MM.1S (cell line): ENCODE results near the gene COL28A1.

ENCODE experiments used
- DNase-seq: peaks from one replicate; pipeline ENCODE4 v3.0.0-alpha.2; 2015
- H2AFZ ChIP-seq: fragments of 300-600 bp; sonication (generic); 2 replicates; pipeline ENCODE4 v1.6.0; 2016; ENCODE audit warnings: antibody characterized with exemption, low read length
- H3F3A ChIP-seq: fragments of 300-600 bp; sonication (generic); 2 replicates; pipeline ENCODE4 v1.6.1; 2016; ENCODE audit warnings: mild to moderate bottlenecking, antibody characterized with exemption, low read length, moderate library complexity, mixed read lengths; ENCODE audit not compliant: insufficient read depth
- H3K27ac ChIP-seq: fragments of 300-600 bp; sonication (generic); 2 replicates; pipeline ENCODE4 v1.5.1; 2016; ENCODE audit warnings: mild to moderate bottlenecking, low read length
- H3K27me3 ChIP-seq: fragments of 300-600 bp; sonication (generic); replicated peaks from 2 replicates; pipeline ENCODE4 v1.6.0; 2016; ENCODE audit warnings: low read length; ENCODE audit not compliant: insufficient read depth
- H3K36me3 ChIP-seq: fragments of 300-600 bp; sonication (generic); replicated peaks from 2 replicates; pipeline ENCODE4 v1.6.1; 2016; ENCODE audit warnings: mild to moderate bottlenecking, low read length, mixed read lengths; ENCODE audit not compliant: insufficient read depth
- H3K4me1 ChIP-seq: fragments of 300-600 bp; sonication (generic); 2 replicates; pipeline ENCODE4 v1.6.1; 2016; ENCODE audit warnings: low read length, mixed read lengths
- H3K4me2 ChIP-seq: fragments of 300-600 bp; sonication (generic); 2 replicates; pipeline ENCODE4 v1.6.0; 2016; ENCODE audit warnings: low read depth, low read length
- H3K4me3 ChIP-seq: fragments of 300-600 bp; sonication (generic); 2 replicates; pipeline ENCODE4 v1.5.1; 2016; ENCODE audit warnings: low read length, mixed read lengths
- H3K79me2 ChIP-seq: fragments of 300-600 bp; sonication (generic); 2 replicates; pipeline ENCODE4 v1.6.1; 2016; ENCODE audit warnings: mixed run types, low read length, mixed read lengths
- H3K9ac ChIP-seq: fragments of 300-600 bp; sonication (generic); 2 replicates; pipeline ENCODE4 v1.6.1; 2016; ENCODE audit warnings: low read length, mixed read lengths
- H3K9me2 ChIP-seq: fragments of 300-600 bp; sonication (generic); replicated peaks from 2 replicates; pipeline ENCODE4 v1.6.1; 2016; ENCODE audit warnings: mild to moderate bottlenecking, low read length, mixed read lengths; ENCODE audit not compliant: insufficient read depth
- H3K9me3 ChIP-seq: fragments of 300-600 bp; sonication (generic); replicated peaks from 2 replicates; pipeline ENCODE4 v1.6.1; 2016; ENCODE audit warnings: mild to moderate bottlenecking, low read length, mixed read lengths; ENCODE audit not compliant: insufficient read depth
- H4K20me1 ChIP-seq: fragments of 300-600 bp; sonication (generic); 2 replicates; pipeline ENCODE4 v1.6.1; 2016; ENCODE audit warnings: mild to moderate bottlenecking, low read length, moderate library complexity, mixed read lengths; ENCODE audit not compliant: insufficient read depth
- EZH2 ChIP-seq: fragments of 300-600 bp; sonication (generic); optimal IDR thresholded peaks from 2 replicates; pipeline ENCODE3; 2017; ENCODE audit warnings: low read depth, mild to moderate bottlenecking, antibody characterized with exemption, low read length, mixed read lengths
- EZH2phosphoT487 ChIP-seq: fragments of 300-600 bp; sonication (generic); IDR thresholded peaks from 2 replicates; pipeline ENCODE4 v1.6.1; 2018; ENCODE audit warnings: antibody characterized with exemption, low read length
- TF ChIP-seq, protein P1 (sequence below): fragments of 300-600 bp; sonication (generic); IDR thresholded peaks from 2 replicates; pipeline ENCODE4 v1.5.1; 2016; ENCODE audit warnings: antibody characterized with exemption, low read length, mixed read lengths

COL28A1 gene

DNA sequence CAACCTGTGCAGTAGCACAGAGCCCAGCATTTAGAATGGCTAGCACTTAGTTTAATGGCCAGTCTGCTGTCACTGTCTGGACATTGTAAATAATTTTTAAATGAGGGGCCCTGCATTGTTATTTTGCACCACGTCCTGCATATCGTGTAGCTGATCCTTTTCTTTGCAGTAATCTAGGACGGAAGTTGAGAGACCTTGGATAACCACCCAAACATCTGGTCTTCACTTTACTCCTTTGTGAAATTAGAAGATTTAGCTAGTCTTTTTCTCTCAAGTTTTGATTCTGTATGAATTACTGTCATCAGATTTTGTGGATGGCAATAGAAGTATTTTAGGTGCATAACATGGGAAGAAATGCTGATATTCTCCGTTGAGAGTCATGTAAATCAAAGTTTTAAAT, 32.9 kb upstream of the COL28A1 start:
- peak overlapping the region; percentile 75 for H3K4me2 ChIP-seq
- no peak for TF ChIP-seq EZH2phosphoT487
- TF ChIP-seq, protein P1, sequence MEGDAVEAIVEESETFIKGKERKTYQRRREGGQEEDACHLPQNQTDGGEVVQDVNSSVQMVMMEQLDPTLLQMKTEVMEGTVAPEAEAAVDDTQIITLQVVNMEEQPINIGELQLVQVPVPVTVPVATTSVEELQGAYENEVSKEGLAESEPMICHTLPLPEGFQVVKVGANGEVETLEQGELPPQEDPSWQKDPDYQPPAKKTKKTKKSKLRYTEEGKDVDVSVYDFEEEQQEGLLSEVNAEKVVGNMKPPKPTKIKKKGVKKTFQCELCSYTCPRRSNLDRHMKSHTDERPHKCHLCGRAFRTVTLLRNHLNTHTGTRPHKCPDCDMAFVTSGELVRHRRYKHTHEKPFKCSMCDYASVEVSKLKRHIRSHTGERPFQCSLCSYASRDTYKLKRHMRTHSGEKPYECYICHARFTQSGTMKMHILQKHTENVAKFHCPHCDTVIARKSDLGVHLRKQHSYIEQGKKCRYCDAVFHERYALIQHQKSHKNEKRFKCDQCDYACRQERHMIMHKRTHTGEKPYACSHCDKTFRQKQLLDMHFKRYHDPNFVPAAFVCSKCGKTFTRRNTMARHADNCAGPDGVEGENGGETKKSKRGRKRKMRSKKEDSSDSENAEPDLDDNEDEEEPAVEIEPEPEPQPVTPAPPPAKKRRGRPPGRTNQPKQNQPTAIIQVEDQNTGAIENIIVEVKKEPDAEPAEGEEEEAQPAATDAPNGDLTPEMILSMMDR: no peak
- TF ChIP-seq EZH2: no peak
- DNase-seq: no peak
- H3K79me2 ChIP-seq: peaks cover 65% of the 10 kb centered on the region
- no peaks in the 10 kb centered on the region for H4K20me1 ChIP-seq
- H3F3A ChIP-seq: peaks cover 15% of the 10 kb centered on the region
- H2AFZ ChIP-seq: no peak overlapping the region
- peak overlapping the region; percentile 91 for H3K9ac ChIP-seq
- H3K36me3 ChIP-seq: 0 out of 2 replicates have a peak, but pooled peaks cover 4% of the 10 kb centered on the region
- peaks cover 23% of the 10 kb centered on the region for H3K4me1 ChIP-seq
- H3K9me3 ChIP-seq: no peaks in the 10 kb centered on the region
- no peaks in the 10 kb centered on the region for H3K27me3 ChIP-seq
- H3K27ac ChIP-seq: peak overlapping the region; percentile 73
- no peaks in the 10 kb centered on the region for H3K9me2 ChIP-seq
- H3K4me3 ChIP-seq: peak overlapping the region; percentile 86

- TF ChIP-seq EZH2 (no peak), EZH2phosphoT487 (no peak)
- TF ChIP-seq, protein P1: no peak
- Histone ChIP-seq H3K9me2 (no peaks in the 10 kb centered on the region), H4K20me1 (no peaks in the 10 kb centered on the region), H3K9me3 (no peaks in the 10 kb centered on the region), H3K36me3 (no peaks in the 10 kb centered on the region), H3K4me2 (peak overlapping the region; percentile 75), H3F3A (peaks cover 15% of the 10 kb centered on the region), H3K27ac (peak overlapping the region; percentile 73), H3K4me3 (peak overlapping the region; percentile 86), H3K9ac (peak overlapping the region; percentile 91), H3K4me1 (peaks cover 19% of the 10 kb centered on the region), H3K27me3 (no peaks in the 10 kb centered on the region), H3K79me2 (peaks cover 60% of the 10 kb centered on the region), H2AFZ (no peak overlapping the region)
- no peak for DNase-seq
Measured at GRCh38 chr7:7567898-7568531, 32.3 kb upstream of the COL28A1 start.

DNA sequence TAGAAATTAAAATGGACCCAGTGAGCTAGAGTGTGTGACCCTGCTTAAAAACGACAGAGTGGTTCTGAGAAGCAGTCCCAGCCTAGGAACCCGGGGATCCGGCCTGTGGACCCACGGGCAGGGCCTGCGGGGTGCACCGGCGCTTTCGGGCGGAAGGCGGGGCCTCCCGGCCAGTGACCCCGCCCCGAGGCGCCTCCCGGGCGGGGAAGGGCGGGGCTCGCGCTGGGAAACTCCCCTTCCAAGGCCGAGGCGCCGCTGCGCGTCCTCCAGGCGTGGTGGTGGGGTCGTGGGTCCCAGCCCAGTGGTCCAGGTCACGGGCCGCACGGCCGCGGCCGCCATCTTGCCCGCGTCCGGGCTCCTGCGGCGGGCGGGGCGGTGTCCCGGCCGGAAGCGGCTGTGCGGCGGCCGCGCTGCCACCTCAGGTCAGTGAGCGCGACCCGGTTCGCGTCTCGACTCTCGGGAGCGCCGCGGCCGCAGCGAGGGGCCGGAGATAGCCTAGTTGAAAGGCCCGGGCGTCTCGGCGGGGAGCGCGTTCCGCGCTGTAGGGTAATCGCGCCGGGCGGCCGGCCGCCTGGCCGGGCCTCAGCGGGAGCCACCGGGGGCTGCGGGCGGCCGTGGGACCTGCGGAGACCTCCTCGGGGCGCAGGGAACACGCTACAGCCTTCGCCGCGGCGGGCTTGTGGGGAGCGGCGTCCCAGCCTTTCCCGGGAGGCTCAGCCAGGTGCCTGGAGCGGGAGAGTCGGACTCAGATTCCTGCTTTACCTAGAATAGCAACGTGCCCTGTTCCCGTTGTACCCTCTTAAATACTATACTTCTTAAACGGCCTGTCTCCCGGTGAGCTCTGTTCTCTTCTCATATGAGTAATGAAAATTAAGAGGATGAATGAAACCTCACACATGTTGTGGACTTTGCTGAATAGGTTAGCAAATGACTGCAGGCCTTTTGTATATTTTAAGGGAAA, 31.3 kb upstream of the COL28A1 start, which contains the start of gene MIOS:
Gene MIOS, plus strand, starts transcription at position 234 of the 961 bp plus-strand sequence. CDS start 5,592 bp downstream, outside the sequence.
- H3K4me1 ChIP-seq: peaks cover 12% of the 10 kb centered on the region; the same call in 1 of the 2 replicates
- H2AFZ ChIP-seq: peak within 1 kb of the TSS; percentile 92
- H3K27me3 ChIP-seq: no peaks in the 10 kb centered on the region
- H3K9me2 ChIP-seq: no peaks in the 10 kb centered on the region
- peaks cover 49% of the 10 kb centered on the region for H3K79me2 ChIP-seq
- H3K9me3 ChIP-seq: no peaks in the 10 kb centered on the region
- no peaks in the 10 kb centered on the region for H4K20me1 ChIP-seq
- peak within 1 kb of the TSS; percentile 86 for H3K4me3 ChIP-seq
- H3F3A ChIP-seq: peaks cover 15% of the 10 kb centered on the region
- TF ChIP-seq EZH2phosphoT487: no peak
- no peak for TF ChIP-seq EZH2
- TF ChIP-seq, protein P1: no peak
- peak; percentile 81 for DNase-seq
- H3K9ac ChIP-seq: peak within 1 kb of the TSS; percentile 91
- H3K27ac ChIP-seq: peak within 1 kb of the TSS; percentile 73
- peak within 1 kb of the TSS; percentile 75 for H3K4me2 ChIP-seq
- H3K36me3 ChIP-seq: no peaks in the 10 kb centered on the region
